PC-9 (cell line): ENCODE data around the gene GPR173. TPM values are rescaled to one million over a fixed set of nuclear protein-coding genes. Genes with fewer than 3 reads are reported as not detected.

Experiments
- BruUV-seq: library from RNA; stranded (reverse); fragments of 400-500 nt; replicated peaks from 2 replicates; lab custom pipeline; 2021; lab: Mats Ljungman, UMichigan
- CTCF ChIA-PET: fragments of 300-600 bp; sonication (Branson Sonifier 250); formaldehyde crosslinking; loops from one replicate; lab custom pipeline; 2022; ENCODE audit warnings: antibody characterized with exemption; lab: Charles Lee
- POLR2A ChIA-PET: fragments of 300-600 bp; sonication (Branson Sonifier 250); formaldehyde crosslinking; loops from one replicate; lab custom pipeline; 2022; ENCODE audit warnings: antibody characterized with exemption; ENCODE audit not compliant: unreplicated experiment; lab: Charles Lee
- DNase-seq, 2 experiments: peaks; one replicate each; pipeline versions ENCODE4 v3.0.0 to v3.0.0-alpha.2; 2015 to 2022; ENCODE audit warnings: mixed read lengths in 1 of 2
- H2AFZ ChIP-seq: fragments of 200-600 bp; sonication (generic); 2 replicates; pipeline ENCODE4 v1.8.1; 2017; ENCODE audit warnings: antibody characterized with exemption
- H3F3A ChIP-seq: fragments of 200-600 bp; sonication (generic); 2 replicates; pipeline ENCODE4 v1.8.1; 2017; ENCODE audit warnings: antibody characterized with exemption, mild to moderate bottlenecking, low read depth; ENCODE audit not compliant: insufficient read depth
- H3K27ac ChIP-seq: fragments of 200-600 bp; sonication (generic); 2 replicates; pipeline ENCODE4 v1.6.1; 2016; ENCODE audit warnings: mixed run types
- H3K27me3 ChIP-seq: fragments of 200-600 bp; sonication (generic); 2 replicates; pipeline ENCODE4 v1.6.1; 2016; ENCODE audit warnings: low read depth, mixed run types; ENCODE audit not compliant: insufficient read depth
- H3K36me3 ChIP-seq: fragments of 200-600 bp; sonication (generic); 2 replicates; pipeline ENCODE4 v1.6.1; 2016; ENCODE audit warnings: low read depth, mixed run types
- H3K4me1 ChIP-seq: fragments of 200-600 bp; sonication (generic); replicated peaks from 2 replicates; pipeline ENCODE4 v1.6.1; 2016; ENCODE audit warnings: mixed run types; ENCODE audit not compliant: insufficient read depth
- H3K4me2 ChIP-seq: fragments of 200-600 bp; sonication (generic); 2 replicates; pipeline ENCODE4 v1.6.1; 2017; ENCODE audit warnings: mixed run types
- H3K4me3 ChIP-seq: fragments of 200-600 bp; sonication (generic); 2 replicates; pipeline ENCODE4 v1.6.1; 2016; ENCODE audit warnings: mixed run types
- H3K79me2 ChIP-seq: fragments of 200-600 bp; sonication (generic); 2 replicates; pipeline ENCODE4 v1.6.1; 2017; ENCODE audit warnings: low read depth, mixed run types
- H3K9me2 ChIP-seq: fragments of 200-600 bp; sonication (generic); 2 replicates; pipeline ENCODE4 v1.8.1; 2017; ENCODE audit warnings: mild to moderate bottlenecking; ENCODE audit not compliant: insufficient read depth
- H3K9me3 ChIP-seq: fragments of 200-600 bp; sonication (generic); 2 replicates; pipeline ENCODE4 v1.8.1; 2016; ENCODE audit warnings: low read depth; ENCODE audit not compliant: insufficient read depth
- H4K20me1 ChIP-seq: fragments of 200-600 bp; sonication (generic); 2 replicates; pipeline ENCODE4 v1.8.1; 2017; ENCODE audit not compliant: insufficient read depth
- EZH2 ChIP-seq: fragments of 200-600 bp; sonication (generic); IDR thresholded peaks from 2 replicates; pipeline ENCODE4 v1.8.0; 2017; ENCODE audit warnings: antibody characterized with exemption, low read depth
- intact Hi-C: fragments of 100-400 bp; cut with micrococcal nuclease; formaldehyde crosslinking; loops from one replicate; pipeline ENCODE4 v1.10.0; 2022; ENCODE audit not compliant: unreplicated experiment
- total RNA-seq: library from RNA; stranded (reverse); gene quantifications from 2 replicates; pipeline ENCODE4 v1.2.3, GENCODE V29; 2021
- TF ChIP-seq, protein P1 (sequence below): fragments of 200-600 bp; sonication (generic); conservative IDR thresholded peaks from 2 replicates; pipeline ENCODE4 v1.6.1; 2017; ENCODE audit warnings: mixed run types, antibody characterized with exemption, mild to moderate bottlenecking, moderate library complexity

Gene GPR173
- total RNA-seq, 1 experiment from 2014 or later = 5.1 TPM

DNA sequence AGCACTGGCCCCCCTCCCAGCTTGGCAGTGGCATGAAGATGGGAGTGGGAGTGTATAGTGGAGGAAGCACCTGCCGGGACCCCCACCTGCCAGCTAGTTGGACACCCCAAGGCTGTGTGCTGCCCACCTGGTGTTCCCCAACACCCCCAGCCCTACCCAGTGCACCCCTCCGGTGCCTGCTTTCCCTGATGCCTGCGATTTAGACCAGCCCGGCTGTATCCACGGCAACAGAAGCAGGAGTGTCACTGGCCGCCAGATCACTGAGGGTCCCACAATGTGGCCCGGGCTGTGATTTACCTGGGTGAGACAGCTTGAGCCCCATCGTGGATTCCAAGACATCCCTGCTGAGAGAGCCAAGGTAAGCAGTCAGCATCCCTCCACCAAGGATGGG lies 533 bp downstream of the GPR173 start:
- no peak overlapping the region for H3K4me3 ChIP-seq
- H2AFZ ChIP-seq = no peak overlapping the region
- H3K4me2 ChIP-seq = no peak overlapping the region
- intact Hi-C loops = no loop called here
- BruUV-seq = no TSS peak
- no peaks in the 10 kb centered on the region for H3K4me1 ChIP-seq
- H3K9me2 ChIP-seq = no peaks in the 10 kb centered on the region
- H4K20me1 ChIP-seq = no peaks in the 10 kb centered on the region
- no peaks in the 10 kb centered on the region for H3K9me3 ChIP-seq
- TF ChIP-seq EZH2 = no peak
- TF ChIP-seq, protein P1, sequence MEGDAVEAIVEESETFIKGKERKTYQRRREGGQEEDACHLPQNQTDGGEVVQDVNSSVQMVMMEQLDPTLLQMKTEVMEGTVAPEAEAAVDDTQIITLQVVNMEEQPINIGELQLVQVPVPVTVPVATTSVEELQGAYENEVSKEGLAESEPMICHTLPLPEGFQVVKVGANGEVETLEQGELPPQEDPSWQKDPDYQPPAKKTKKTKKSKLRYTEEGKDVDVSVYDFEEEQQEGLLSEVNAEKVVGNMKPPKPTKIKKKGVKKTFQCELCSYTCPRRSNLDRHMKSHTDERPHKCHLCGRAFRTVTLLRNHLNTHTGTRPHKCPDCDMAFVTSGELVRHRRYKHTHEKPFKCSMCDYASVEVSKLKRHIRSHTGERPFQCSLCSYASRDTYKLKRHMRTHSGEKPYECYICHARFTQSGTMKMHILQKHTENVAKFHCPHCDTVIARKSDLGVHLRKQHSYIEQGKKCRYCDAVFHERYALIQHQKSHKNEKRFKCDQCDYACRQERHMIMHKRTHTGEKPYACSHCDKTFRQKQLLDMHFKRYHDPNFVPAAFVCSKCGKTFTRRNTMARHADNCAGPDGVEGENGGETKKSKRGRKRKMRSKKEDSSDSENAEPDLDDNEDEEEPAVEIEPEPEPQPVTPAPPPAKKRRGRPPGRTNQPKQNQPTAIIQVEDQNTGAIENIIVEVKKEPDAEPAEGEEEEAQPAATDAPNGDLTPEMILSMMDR = no peak
- H3K36me3 ChIP-seq = no peaks in the 10 kb centered on the region
- H3K79me2 ChIP-seq = no peaks in the 10 kb centered on the region
- no peak overlapping the region for H3K27ac ChIP-seq
- DNase-seq = no peak
- ChIA-PET POLR2A (no interaction called here), CTCF (no interaction called here)
- H3F3A ChIP-seq = no peaks in the 10 kb centered on the region
- no peaks in the 10 kb centered on the region for H3K27me3 ChIP-seq

DNA sequence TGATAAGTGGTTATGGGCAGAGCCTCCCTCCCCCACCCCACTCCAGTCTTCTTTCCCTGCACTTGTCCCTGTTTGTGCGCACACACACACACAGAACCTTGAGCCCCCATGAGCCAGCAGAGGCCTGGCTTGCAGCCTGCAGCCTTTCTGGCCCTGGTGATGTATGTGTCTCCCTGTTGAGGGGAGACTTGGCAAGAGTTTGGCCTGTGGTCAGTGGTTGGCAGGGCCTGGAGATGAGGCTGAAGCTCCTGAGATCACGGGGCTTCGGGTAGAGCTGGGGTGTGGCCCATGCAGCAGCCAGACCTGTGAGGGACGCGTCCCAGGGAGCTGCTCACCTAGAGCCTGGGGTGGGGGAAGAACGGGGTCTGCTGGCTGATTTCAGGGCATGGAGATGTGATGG lies 2.3 kb downstream of the GPR173 start:
- H3K79me2 ChIP-seq = no peaks in the 10 kb centered on the region
- ChIA-PET CTCF (no interaction called here), POLR2A (no interaction called here)
- no peak overlapping the region for H3K4me2 ChIP-seq
- H3K27me3 ChIP-seq = no peaks in the 10 kb centered on the region
- H4K20me1 ChIP-seq = no peaks in the 10 kb centered on the region
- no peak for TF ChIP-seq EZH2
- TF ChIP-seq, protein P1 = no peak
- H3K4me3 ChIP-seq = no peak overlapping the region
- no peaks in the 10 kb centered on the region for H3K9me2 ChIP-seq
- DNase-seq = no peak
- H3F3A ChIP-seq = no peaks in the 10 kb centered on the region
- intact Hi-C loops = no loop called here
- H3K27ac ChIP-seq = no peak overlapping the region
- H3K9me3 ChIP-seq = no peaks in the 10 kb centered on the region
- no peaks in the 10 kb centered on the region for H3K4me1 ChIP-seq
- H2AFZ ChIP-seq = no peak overlapping the region
- no TSS peak for BruUV-seq
- no peaks in the 10 kb centered on the region for H3K36me3 ChIP-seq

DNA sequence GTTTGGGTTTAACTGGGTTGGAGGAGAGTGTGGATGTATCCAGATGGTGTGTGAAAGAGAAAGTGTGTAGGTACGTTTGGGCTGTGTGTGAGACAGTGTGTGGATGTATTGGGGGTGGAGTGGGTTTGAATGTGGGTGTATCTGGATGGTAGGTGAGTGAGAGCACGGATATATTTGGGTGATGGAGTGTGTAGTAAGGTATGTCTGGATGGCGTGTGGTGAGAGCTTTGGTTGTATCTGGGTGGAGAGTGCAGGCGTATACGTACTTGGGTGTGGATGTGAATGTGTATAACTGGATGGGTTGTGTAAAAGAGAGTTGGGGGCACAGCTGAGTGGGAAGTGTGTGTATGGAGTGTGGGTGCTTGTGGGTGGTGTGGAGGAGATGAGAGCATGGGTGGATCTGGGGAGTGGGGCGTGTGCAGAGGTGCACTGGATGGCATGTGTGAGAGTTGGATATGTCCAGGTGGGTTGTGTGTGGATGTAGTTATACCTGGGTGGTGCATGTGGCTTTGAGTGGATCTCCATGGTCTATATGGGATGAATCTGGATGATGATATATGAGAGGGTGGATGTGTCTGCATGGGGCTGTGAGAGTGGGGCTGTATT lies 6.8 kb downstream of the GPR173 start:
- intact Hi-C loops = no loop called here
- ChIA-PET POLR2A (no interaction called here), CTCF (no interaction called here)
- Histone ChIP-seq H3K4me2 (no peak overlapping the region), H3K9me3 (no peaks in the 10 kb centered on the region), H3K79me2 (no peaks in the 10 kb centered on the region), H3K36me3 (no peaks in the 10 kb centered on the region), H3K27ac (no peak overlapping the region), H3K4me3 (no peak overlapping the region), H4K20me1 (no peaks in the 10 kb centered on the region), H3F3A (no peaks in the 10 kb centered on the region), H3K4me1 (no peaks in the 10 kb centered on the region), H2AFZ (no peak overlapping the region), H3K9me2 (no peaks in the 10 kb centered on the region), H3K27me3 (no peaks in the 10 kb centered on the region)
- TF ChIP-seq, protein P1 = no peak
- no peak for TF ChIP-seq EZH2
- no peak for DNase-seq
- no TSS peak for BruUV-seq
